GM06990 (cell line): ENCODE data around the gene ZNF574.

Experiments used
- DNase-seq: peaks from one replicate; pipeline ENCODE4 v3.0.0-alpha.2; 2011; ENCODE audit not compliant: insufficient read length; ENCODE audit errors: extremely low read depth
- H3K27me3 ChIP-seq: replicated peaks from 2 replicates; pipeline ENCODE4 v1.6.0; 2011; ENCODE audit warnings: low read length; ENCODE audit not compliant: control insufficient read depth, insufficient read depth
- H3K36me3 ChIP-seq: 2 replicates; pipeline ENCODE4 v1.5.1; 2011; ENCODE audit warnings: low read length; ENCODE audit not compliant: control insufficient read depth, insufficient read depth
- H3K4me3 ChIP-seq: replicated peaks from 2 replicates; pipeline ENCODE4 v1.5.1; 2011; ENCODE audit warnings: low read depth, mild to moderate bottlenecking, control low read depth, low read length
- CTCF ChIP-seq: IDR thresholded peaks from 2 replicates; pipeline ENCODE4 v1.5.1; 2011; ENCODE audit warnings: low read length, control low read depth, mild to moderate bottlenecking, inconsistent platforms; ENCODE audit not compliant: insufficient read depth, poor library complexity, severe bottlenecking

Gene ZNF574

GRCh38 chr19:42129399-42130253, 53.7 kb downstream of the ZNF574 start:
- Histone ChIP-seq H3K36me3 (no peaks in the 10 kb centered on the region; the same call in none of the 2 replicates), H3K4me3 (peak overlapping the region; percentile 68), H3K27me3 (no peaks in the 10 kb centered on the region)
- no peak for TF ChIP-seq CTCF
- peak; percentile 92 for DNase-seq

- Histone ChIP-seq H3K36me3 (no peaks in the 10 kb centered on the region; the same call in none of the 2 replicates), H3K4me3 (peak overlapping the region; percentile 68), H3K27me3 (no peaks in the 10 kb centered on the region)
- no peak for DNase-seq
- no peak for TF ChIP-seq CTCF
Observed at GRCh38 chr19:42130254-42130573, 54.2 kb downstream of the ZNF574 start.
